Vagina (tissue), 2 donors: ENCODE data around the gene MARCHF9. TPM values are rescaled to one million over a fixed set of nuclear protein-coding genes. Genes with fewer than 3 reads are reported as not detected.

ENCODE experiments used
- DNase-seq, 2 donors: peaks; one replicate each; pipeline ENCODE4 v3.0.0-alpha.2; 2017; ENCODE audit errors: extremely low spot score in 2 of 2
- H3K27ac ChIP-seq: fragments of 200-600 bp; sonication (generic); one replicate; pipeline ENCODE4 v1.5.1; 2019
- H3K27me3 ChIP-seq: fragments of 200-600 bp; sonication (generic); one replicate; pipeline ENCODE4 v1.5.1; 2019
- H3K36me3 ChIP-seq, 2 donors: fragments of 200-600 bp; sonication (generic); one replicate each; pipeline ENCODE4 v1.5.1; 2017 to 2019
- H3K4me1 ChIP-seq: fragments of 200-600 bp; sonication (generic); one replicate; pipeline ENCODE4 v1.5.1; 2019
- H3K4me3 ChIP-seq, 2 donors: fragments of 200-600 bp; sonication (generic); 1 replicate in 1 of 2; 2 replicates in 1 of 2; pipeline ENCODE4 v1.5.1; 2016 to 2019
- H3K9me3 ChIP-seq: fragments of 200-600 bp; sonication (generic); one replicate; pipeline ENCODE4 v1.5.1; 2019
- POLR2A ChIP-seq, 2 donors: fragments of 450-650 bp; IDR thresholded peaks; one replicate each; pipeline ENCODE4 v1.6.1; 2017; ENCODE audit warnings: antibody characterized with exemption in 2 of 2, mild to moderate bottlenecking in 2 of 2, moderate library complexity in 2 of 2
- POLR2AphosphoS5 ChIP-seq, 2 donors: sonication (generic); formaldehyde crosslinking; IDR thresholded peaks; one replicate each; pipeline ENCODE4 v1.9.0; 2017; ENCODE audit warnings: antibody characterized with exemption in 2 of 2, mild to moderate bottlenecking in 2 of 2, low read depth in 1 of 2; ENCODE audit not compliant: insufficient read depth in 1 of 2
- intact Hi-C: fragments of 100-400 bp; cut with DNase I; formaldehyde crosslinking; loops from one replicate; pipeline ENCODE4 v1.15.1; 2023
- total RNA-seq: library from RNA; depleted of rRNA; stranded (reverse); fragments of >200 nt; gene quantifications from one replicate; pipeline ENCODE4 v1.2.3, GENCODE V29; 2016
- TF ChIP-seq, protein P1 (sequence below), 3 experiments: fragments of 450-650 bp in 2 of 3; fragments of 200-600 bp in 1 of 3; sonication (generic) in 1 of 3; IDR thresholded peaks; one replicate each; pipeline ENCODE4 v1.5.1; 2017 to 2019; ENCODE audit warnings: antibody characterized with exemption in 3 of 3, mild to moderate bottlenecking in 2 of 3, moderate library complexity in 2 of 3

MARCHF9 gene
- total RNA-seq, 1 donor from 2014 or later = 8.3 TPM

DNA sequence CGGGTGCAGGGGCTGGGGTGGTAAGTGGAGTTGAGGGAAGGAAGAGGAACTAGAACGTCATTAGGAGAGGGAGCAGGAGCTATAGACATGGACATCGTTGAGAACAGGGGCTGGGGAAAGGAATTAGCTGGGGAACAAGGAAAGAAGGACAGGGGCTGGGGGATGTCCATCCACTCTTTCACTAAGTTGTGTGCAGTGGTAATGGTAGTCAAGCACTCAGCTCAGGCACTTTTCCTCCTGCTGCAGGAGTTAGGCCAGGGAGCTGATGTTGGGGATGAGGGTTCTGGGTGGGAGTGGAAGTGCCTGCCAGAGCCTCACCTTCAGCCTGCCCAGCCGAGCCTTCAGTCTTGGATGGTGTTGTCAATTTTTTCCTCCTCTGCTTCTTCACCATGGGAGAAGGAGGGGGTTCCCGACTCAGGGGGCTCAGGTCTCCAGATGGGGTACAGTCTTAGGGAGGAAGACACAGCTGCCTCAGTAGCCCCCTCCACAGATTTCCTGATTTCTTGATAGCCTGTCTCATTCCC, 25.5 kb upstream of the MARCHF9 start:
- TF ChIP-seq, protein P1, sequence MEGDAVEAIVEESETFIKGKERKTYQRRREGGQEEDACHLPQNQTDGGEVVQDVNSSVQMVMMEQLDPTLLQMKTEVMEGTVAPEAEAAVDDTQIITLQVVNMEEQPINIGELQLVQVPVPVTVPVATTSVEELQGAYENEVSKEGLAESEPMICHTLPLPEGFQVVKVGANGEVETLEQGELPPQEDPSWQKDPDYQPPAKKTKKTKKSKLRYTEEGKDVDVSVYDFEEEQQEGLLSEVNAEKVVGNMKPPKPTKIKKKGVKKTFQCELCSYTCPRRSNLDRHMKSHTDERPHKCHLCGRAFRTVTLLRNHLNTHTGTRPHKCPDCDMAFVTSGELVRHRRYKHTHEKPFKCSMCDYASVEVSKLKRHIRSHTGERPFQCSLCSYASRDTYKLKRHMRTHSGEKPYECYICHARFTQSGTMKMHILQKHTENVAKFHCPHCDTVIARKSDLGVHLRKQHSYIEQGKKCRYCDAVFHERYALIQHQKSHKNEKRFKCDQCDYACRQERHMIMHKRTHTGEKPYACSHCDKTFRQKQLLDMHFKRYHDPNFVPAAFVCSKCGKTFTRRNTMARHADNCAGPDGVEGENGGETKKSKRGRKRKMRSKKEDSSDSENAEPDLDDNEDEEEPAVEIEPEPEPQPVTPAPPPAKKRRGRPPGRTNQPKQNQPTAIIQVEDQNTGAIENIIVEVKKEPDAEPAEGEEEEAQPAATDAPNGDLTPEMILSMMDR (IDR thresholded peaks at IDR 0.05) = no peak
- no peak for TF ChIP-seq POLR2A (IDR thresholded peaks at IDR 0.05)
- no peak for TF ChIP-seq POLR2AphosphoS5 (IDR thresholded peaks at IDR 0.05; ENCODE audit: insufficient read depth in 1 of 2, low read depth in 1 of 2)
- H3K36me3 ChIP-seq = no peaks in the 10 kb centered on the region
- no peaks in the 10 kb centered on the region for H3K9me3 ChIP-seq
- no peak overlapping the region for H3K27ac ChIP-seq
- no peaks in the 10 kb centered on the region for H3K27me3 ChIP-seq
- intact Hi-C loops = no loop called here
- peaks cover 10% of the 10 kb centered on the region for H3K4me1 ChIP-seq
- no peak overlapping the region for H3K4me3 ChIP-seq
- DNase-seq = no peak

GRCh38 chr12:57730336-57731067, 24.4 kb upstream of the MARCHF9 start:
- H3K4me3 ChIP-seq = no peak overlapping the region
- H3K27me3 ChIP-seq = peaks cover under 1% of the 10 kb centered on the region
- H3K36me3 ChIP-seq = no peaks in the 10 kb centered on the region
- peaks cover 11% of the 10 kb centered on the region for H3K4me1 ChIP-seq
- H3K27ac ChIP-seq = no peak overlapping the region
- TF ChIP-seq, protein P1 (IDR thresholded peaks at IDR 0.05) = no peak
- TF ChIP-seq POLR2AphosphoS5 (IDR thresholded peaks at IDR 0.05; ENCODE audit: insufficient read depth in 1 of 2, low read depth in 1 of 2) (no peak), POLR2A (IDR thresholded peaks at IDR 0.05) (no peak)
- H3K9me3 ChIP-seq = no peaks in the 10 kb centered on the region
- DNase-seq = no peak
- intact Hi-C loops = no loop called here

DNA sequence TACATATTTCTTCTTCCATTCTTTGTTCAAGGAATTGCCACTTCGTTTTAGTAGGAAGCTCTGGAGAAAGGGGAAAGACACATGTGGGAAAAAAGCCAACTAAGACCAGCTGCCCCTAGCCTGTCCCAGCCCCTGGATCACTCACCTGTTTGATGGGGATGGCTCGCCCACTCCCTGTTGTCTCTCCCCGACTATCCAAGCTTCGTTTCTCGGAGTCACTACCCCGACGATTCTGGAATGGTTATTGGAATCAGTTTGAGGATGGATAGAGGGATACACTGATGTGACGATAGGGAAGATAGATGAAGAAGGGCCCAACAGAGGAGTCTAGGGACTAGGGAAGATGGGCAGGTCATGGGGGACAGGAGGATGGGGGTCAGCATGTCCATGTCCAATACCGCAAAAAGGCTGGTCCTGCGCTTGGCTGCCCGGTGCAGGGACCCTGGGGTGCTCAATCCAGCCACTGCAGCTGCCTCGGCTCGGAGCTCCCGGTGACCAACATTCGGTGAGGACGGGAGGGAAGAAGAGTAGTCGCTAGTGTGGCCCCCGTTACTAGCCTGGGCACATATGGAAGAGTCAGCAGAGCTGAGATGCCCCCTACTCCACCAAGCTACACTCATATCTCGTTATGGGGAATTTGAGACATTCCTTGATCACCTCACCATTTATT, 23.4 kb upstream of the MARCHF9 start:
- Histone ChIP-seq H3K27me3 (peaks cover 6% of the 10 kb centered on the region), H3K9me3 (no peaks in the 10 kb centered on the region), H3K27ac (no peak overlapping the region), H3K4me1 (peaks cover 21% of the 10 kb centered on the region), H3K36me3 (no peaks in the 10 kb centered on the region), H3K4me3 (no peak overlapping the region)
- no peak for DNase-seq
- intact Hi-C loops = no loop called here
- TF ChIP-seq, protein P1 (IDR thresholded peaks at IDR 0.05) = no peak
- no peak for TF ChIP-seq POLR2AphosphoS5 (IDR thresholded peaks at IDR 0.05; ENCODE audit: insufficient read depth in 1 of 2, low read depth in 1 of 2)
- no peak for TF ChIP-seq POLR2A (IDR thresholded peaks at IDR 0.05)

- DNase-seq = no peak
- H3K4me1 ChIP-seq = peaks cover 21% of the 10 kb centered on the region
- intact Hi-C loops = no loop called here
- TF ChIP-seq POLR2AphosphoS5 (IDR thresholded peaks at IDR 0.05; ENCODE audit: insufficient read depth in 1 of 2, low read depth in 1 of 2) (no peak), POLR2A (IDR thresholded peaks at IDR 0.05) (no peak)
- TF ChIP-seq, protein P1 (IDR thresholded peaks at IDR 0.05) = no peak
- no peaks in the 10 kb centered on the region for H3K36me3 ChIP-seq
- no peak overlapping the region for H3K4me3 ChIP-seq
- H3K27me3 ChIP-seq = peaks cover 6% of the 10 kb centered on the region
- no peaks in the 10 kb centered on the region for H3K9me3 ChIP-seq
- H3K27ac ChIP-seq = no peak overlapping the region
Measured at GRCh38 chr12:57732270-57732669, 22.6 kb upstream of the MARCHF9 start.
